ENCODE data around the gene FBXW2. TPM values are rescaled to one million over a fixed set of nuclear protein-coding genes. Genes with fewer than 3 reads are reported as not detected.

The FBXW2 gene
- total and polyA plus RNA-seq, 2 donors (not counting 1 experiment from before 2014, with no cell fraction given): 14.9 to 70.6 TPM

DNA sequence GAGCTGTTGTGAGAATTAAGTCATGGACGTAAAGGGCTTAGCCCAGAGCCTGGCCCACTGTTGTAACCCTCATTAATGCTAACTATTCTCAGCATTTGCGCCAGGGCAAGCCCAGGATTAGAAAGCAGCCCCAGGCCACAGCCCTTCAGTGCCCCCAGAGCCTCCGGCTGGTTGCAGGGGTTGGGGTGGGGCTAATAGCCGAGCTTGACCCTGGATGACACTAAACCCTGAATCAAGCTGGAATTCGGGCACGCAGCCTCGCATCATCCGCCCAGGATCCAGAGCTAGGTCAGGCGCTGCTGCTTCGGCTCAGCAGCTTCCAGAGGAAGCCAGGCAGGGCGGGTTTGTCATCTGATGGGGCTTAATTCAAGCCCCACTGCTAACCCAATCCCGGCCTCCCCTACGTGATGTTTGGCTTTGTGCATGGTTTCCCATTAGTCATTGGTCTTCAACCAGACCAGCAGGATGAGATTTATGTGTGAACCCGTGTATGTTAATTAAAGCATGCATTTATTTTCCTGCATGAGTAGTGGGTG is 77.8 kb downstream of the FBXW2 start:
- ATAC-seq (ENCODE audit: low read depth) (no peak), DNase-seq (no peak)
- TF ChIP-seq, protein P1, sequence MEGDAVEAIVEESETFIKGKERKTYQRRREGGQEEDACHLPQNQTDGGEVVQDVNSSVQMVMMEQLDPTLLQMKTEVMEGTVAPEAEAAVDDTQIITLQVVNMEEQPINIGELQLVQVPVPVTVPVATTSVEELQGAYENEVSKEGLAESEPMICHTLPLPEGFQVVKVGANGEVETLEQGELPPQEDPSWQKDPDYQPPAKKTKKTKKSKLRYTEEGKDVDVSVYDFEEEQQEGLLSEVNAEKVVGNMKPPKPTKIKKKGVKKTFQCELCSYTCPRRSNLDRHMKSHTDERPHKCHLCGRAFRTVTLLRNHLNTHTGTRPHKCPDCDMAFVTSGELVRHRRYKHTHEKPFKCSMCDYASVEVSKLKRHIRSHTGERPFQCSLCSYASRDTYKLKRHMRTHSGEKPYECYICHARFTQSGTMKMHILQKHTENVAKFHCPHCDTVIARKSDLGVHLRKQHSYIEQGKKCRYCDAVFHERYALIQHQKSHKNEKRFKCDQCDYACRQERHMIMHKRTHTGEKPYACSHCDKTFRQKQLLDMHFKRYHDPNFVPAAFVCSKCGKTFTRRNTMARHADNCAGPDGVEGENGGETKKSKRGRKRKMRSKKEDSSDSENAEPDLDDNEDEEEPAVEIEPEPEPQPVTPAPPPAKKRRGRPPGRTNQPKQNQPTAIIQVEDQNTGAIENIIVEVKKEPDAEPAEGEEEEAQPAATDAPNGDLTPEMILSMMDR (IDR thresholded peaks at IDR 0.05): no peak
- TF ChIP-seq EZH2 (IDR thresholded peaks at IDR 0.05; ENCODE audit: borderline replicate concordance, insufficient read depth, low read depth, low read length, poor library complexity, severe bottlenecking): no peak
- Histone ChIP-seq H3K27me3 (replicated peaks in 1 of 4; ENCODE audit: control extremely low read depth in 1 of 4, control insufficient read depth in 3 of 4, insufficient read depth in 4 of 4, low read length in 3 of 4) (no peaks in the 10 kb centered on the region), H2AFZ (ENCODE audit: insufficient read depth, low read depth, low read length, poor library complexity, severe bottlenecking) (peak overlapping the region; percentile 96), H3K36me3 (replicated peaks in 1 of 2; ENCODE audit: control extremely low read depth in 1 of 2, control insufficient read depth in 1 of 2, extremely low read depth in 1 of 2, insufficient read depth in 2 of 2, low read length in 1 of 2) (no peaks in the 10 kb centered on the region), H3K27ac (ENCODE audit: low read length in 2 of 2) (no peak overlapping the region), H3K4me3 (ENCODE audit: control extremely low read depth in 1 of 5, extremely low read depth in 1 of 5, insufficient read depth in 1 of 5, low read depth in 2 of 5, low read length in 4 of 5) (peak overlapping the region in 2 of 5 experiments; percentile 79 to 81), H3K9ac (ENCODE audit: low read length) (peak overlapping the region; percentile 82), H3K4me1 (ENCODE audit: control insufficient read depth in 2 of 2, insufficient read depth in 2 of 2, low read length in 2 of 2) (peaks cover 31 to 33% of the 10 kb centered on the region in 2 donors), H3K4me2 (replicated peaks; ENCODE audit: low read depth, low read length, poor library complexity, severe bottlenecking) (peak overlapping the region; percentile 98), H3K79me2 (ENCODE audit: control insufficient read depth, insufficient read depth, low read length) (peaks cover 24% of the 10 kb centered on the region), H4K20me1 (ENCODE audit: control insufficient read depth, insufficient read depth, low read length, poor library complexity, severe bottlenecking) (no peaks in the 10 kb centered on the region), H3K9me3 (ENCODE audit: control extremely low read depth in 1 of 3, control insufficient read depth in 2 of 3, insufficient read depth in 1 of 3, low read length in 2 of 3) (no peaks in the 10 kb centered on the region)
- intact Hi-C loops (cut with micrococcal nuclease): loop anchor here (2.0 kb wide), 4 partner anchors 77 to 655 kb away; partner anchors contain the start of genes FBXW2, PSMD5 and STOM
- Mint-ChIP-seq H3K4me3 (peak overlapping the region; percentile 88), H3K4me1 (peaks cover 31% of the 10 kb centered on the region), H3K9me3 (ENCODE audit: insufficient read depth) (no peaks in the 10 kb centered on the region), H3K27me3 (no peaks in the 10 kb centered on the region), H3K27ac (peak overlapping the region; percentile 61)
- 89% methylated on average over 12 of the region's 14 CpGs for WGBS (ENCODE audit: insufficient coverage)
- CTCF ChIA-PET: interaction anchor here (0.8 to 1.0 kb wide), 3 partner anchors 40 to 684 kb away, joined by 3 to 6 read pairs (median 5); no protein-coding TSS in a partner anchor
- POLR2A ChIA-PET: no interaction called here

DNA sequence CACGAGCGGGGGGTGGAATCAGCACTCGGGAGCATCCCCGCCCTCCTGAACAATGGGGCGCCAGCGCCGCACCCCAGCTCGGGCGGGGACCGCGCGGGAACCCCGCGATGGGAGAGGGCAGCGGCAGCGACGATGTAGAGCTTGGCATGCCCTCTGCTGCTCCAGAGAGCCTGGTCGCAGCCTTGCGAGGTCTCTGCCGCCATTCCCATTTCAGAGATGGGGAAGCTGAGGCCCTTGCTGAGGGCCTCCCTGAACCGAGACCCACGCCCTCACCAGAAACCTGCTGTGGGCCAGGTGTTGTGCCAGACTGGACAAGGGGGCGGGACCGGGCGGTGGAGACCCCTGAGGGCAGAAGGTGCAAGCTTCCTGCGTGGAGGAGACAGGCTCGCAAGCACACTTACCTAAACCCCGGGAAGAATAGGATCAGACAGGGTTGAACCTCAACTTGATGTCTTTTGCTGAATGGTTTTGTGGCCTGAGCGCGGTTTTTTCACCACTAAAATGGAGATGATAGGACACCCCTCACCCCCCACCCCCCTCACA is 78.3 kb downstream of the FBXW2 start:
- 9% methylated on average over 27 of the region's 30 CpGs for WGBS (ENCODE audit: insufficient coverage)
- H3K27ac Mint-ChIP-seq: peak overlapping the region; percentile 89
- ATAC-seq (ENCODE audit: low read depth) (no peak), DNase-seq (no peak)
- Histone ChIP-seq H3K4me3 (ENCODE audit: control extremely low read depth in 1 of 5, extremely low read depth in 1 of 5, insufficient read depth in 1 of 5, low read depth in 2 of 5, low read length in 4 of 5) (peak overlapping the region; percentile 1 to 81 (median 68)), H3K27me3 (replicated peaks in 1 of 4; ENCODE audit: control extremely low read depth in 1 of 4, control insufficient read depth in 3 of 4, insufficient read depth in 4 of 4, low read length in 3 of 4) (no peaks in the 10 kb centered on the region), H3K9ac (ENCODE audit: low read length) (peak overlapping the region; percentile 82), H3K27ac (ENCODE audit: low read length in 2 of 2) (peak overlapping the region; percentile 29 to 59), H2AFZ (ENCODE audit: insufficient read depth, low read depth, low read length, poor library complexity, severe bottlenecking) (peak overlapping the region; percentile 96), H4K20me1 (ENCODE audit: control insufficient read depth, insufficient read depth, low read length, poor library complexity, severe bottlenecking) (no peaks in the 10 kb centered on the region), H3K79me2 (ENCODE audit: control insufficient read depth, insufficient read depth, low read length) (peaks cover 28% of the 10 kb centered on the region), H3K4me1 (ENCODE audit: control insufficient read depth in 2 of 2, insufficient read depth in 2 of 2, low read length in 2 of 2) (peaks cover 35 to 36% of the 10 kb centered on the region in 2 donors), H3K9me3 (ENCODE audit: control extremely low read depth in 1 of 3, control insufficient read depth in 2 of 3, insufficient read depth in 1 of 3, low read length in 2 of 3) (no peaks in the 10 kb centered on the region), H3K36me3 (replicated peaks in 1 of 2; ENCODE audit: control extremely low read depth in 1 of 2, control insufficient read depth in 1 of 2, extremely low read depth in 1 of 2, insufficient read depth in 2 of 2, low read length in 1 of 2) (no peaks in the 10 kb centered on the region), H3K4me2 (replicated peaks; ENCODE audit: low read depth, low read length, poor library complexity, severe bottlenecking) (peak overlapping the region; percentile 98)
- peaks cover 36% of the 10 kb centered on the region for H3K4me1 Mint-ChIP-seq
- H3K9me3 Mint-ChIP-seq (ENCODE audit: insufficient read depth): no peaks in the 10 kb centered on the region
- POLR2A ChIA-PET: interaction anchor here (0.6 kb wide), 1 partner anchor 358 kb away, joined by 5 read pairs; no protein-coding TSS in a partner anchor
- no peaks in the 10 kb centered on the region for H3K27me3 Mint-ChIP-seq
- intact Hi-C loops (cut with micrococcal nuclease): loop anchor here (1.0 to 5.0 kb wide), 7 partner anchors 78 to 656 kb away; partner anchors contain the start of genes CDK5RAP2, CNTRL, FBXW2 and PSMD5
- no peak for TF ChIP-seq EZH2 (IDR thresholded peaks at IDR 0.05; ENCODE audit: borderline replicate concordance, insufficient read depth, low read depth, low read length, poor library complexity, severe bottlenecking)
- TF ChIP-seq, protein P1 (IDR thresholded peaks at IDR 0.05): no peak
- peak overlapping the region; percentile 88 for H3K4me3 Mint-ChIP-seq
- CTCF ChIA-PET: interaction anchor here (0.8 to 1.0 kb wide), 3 partner anchors 41 to 685 kb away, joined by 3 to 6 read pairs (median 5); no protein-coding TSS in a partner anchor
